ENCODE measurements around the gene ARHGAP18. TPM values are rescaled to one million over a fixed set of nuclear protein-coding genes. Genes with fewer than 3 reads are reported as not detected.

The ARHGAP18 gene
- total RNA-seq, 1 experiment from 2014 or later: 1.6 TPM

- no peaks in the 10 kb centered on the region for H3K9me2 ChIP-seq (replicated peaks; ENCODE audit: insufficient read depth, low read length)
- DNase-seq: no peak
- no peak overlapping the region for H2AFZ ChIP-seq (ENCODE audit: low read length)
- no peak overlapping the region for H3K27ac ChIP-seq (ENCODE audit: low read length)
- H3K27me3 ChIP-seq (ENCODE audit: low read length): 0 out of 2 replicates have a peak, but pooled peaks cover 3% of the 10 kb centered on the region
- H3K4me1 ChIP-seq (ENCODE audit: low read length): no peaks in the 10 kb centered on the region
- no peak overlapping the region for H3K4me2 ChIP-seq (ENCODE audit: low read depth, low read length, poor library complexity, severe bottlenecking)
- H3K9ac ChIP-seq (ENCODE audit: low read length): no peak overlapping the region
- H3K36me3 ChIP-seq (ENCODE audit: insufficient read depth, low read length): no peaks in the 10 kb centered on the region
- no peaks in the 10 kb centered on the region for H3K79me2 ChIP-seq (ENCODE audit: low read length)
- H3K4me3 ChIP-seq (ENCODE audit: low read length): no peak overlapping the region
- H4K20me1 ChIP-seq (ENCODE audit: insufficient read depth, low read depth, low read length): no peaks in the 10 kb centered on the region
- H3K9me3 ChIP-seq (ENCODE audit: low read length): no peaks in the 10 kb centered on the region
These were observed 46.4 kb downstream of the ARHGAP18 start for GRCh38 chr6:129663531-129663930.

GRCh38 chr6:129662980-129663431 is 47.0 kb downstream of the ARHGAP18 start:
- Histone ChIP-seq H3K36me3 (ENCODE audit: insufficient read depth, low read length) (no peaks in the 10 kb centered on the region), H3K79me2 (ENCODE audit: low read length) (no peaks in the 10 kb centered on the region), H3K4me3 (ENCODE audit: low read length) (no peak overlapping the region), H2AFZ (ENCODE audit: low read length) (no peak overlapping the region), H3K9me2 (replicated peaks; ENCODE audit: insufficient read depth, low read length) (no peaks in the 10 kb centered on the region), H3K4me2 (ENCODE audit: low read depth, low read length, poor library complexity, severe bottlenecking) (no peak overlapping the region), H3K27me3 (ENCODE audit: low read length) (0 out of 2 replicates have a peak, but pooled peaks cover 3% of the 10 kb centered on the region), H3K9me3 (ENCODE audit: low read length) (no peaks in the 10 kb centered on the region), H3K4me1 (ENCODE audit: low read length) (no peaks in the 10 kb centered on the region), H3K27ac (ENCODE audit: low read length) (no peak overlapping the region), H3K9ac (ENCODE audit: low read length) (no peak overlapping the region), H4K20me1 (ENCODE audit: insufficient read depth, low read depth, low read length) (no peaks in the 10 kb centered on the region)
- DNase-seq: no peak

DNA sequence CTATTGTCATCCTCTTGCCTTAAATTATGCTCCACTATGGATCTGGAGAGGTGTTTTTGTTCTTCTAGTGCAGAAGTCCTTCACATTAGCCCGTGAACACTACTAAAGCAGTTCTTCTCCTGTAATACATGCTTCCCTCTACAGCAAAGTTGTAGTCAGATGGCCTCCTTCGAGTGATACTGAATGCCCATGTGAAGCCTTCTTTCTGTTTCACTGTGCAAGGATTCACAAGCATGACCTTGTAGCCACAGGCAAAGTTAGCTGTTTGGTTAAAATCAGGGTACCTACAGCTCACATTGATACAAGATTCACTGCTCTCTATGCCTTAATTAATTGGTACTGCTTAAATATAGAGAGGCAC is 47.6 kb downstream of the ARHGAP18 start:
- Histone ChIP-seq H3K79me2 (ENCODE audit: low read length) (no peaks in the 10 kb centered on the region), H3K9ac (ENCODE audit: low read length) (no peak overlapping the region), H3K9me3 (ENCODE audit: low read length) (no peaks in the 10 kb centered on the region), H3K9me2 (replicated peaks; ENCODE audit: insufficient read depth, low read length) (no peaks in the 10 kb centered on the region), H3K27me3 (ENCODE audit: low read length) (0 out of 2 replicates have a peak, but pooled peaks cover 3% of the 10 kb centered on the region), H3K27ac (ENCODE audit: low read length) (no peak overlapping the region), H3K4me3 (ENCODE audit: low read length) (no peak overlapping the region), H3K4me1 (ENCODE audit: low read length) (no peaks in the 10 kb centered on the region), H2AFZ (ENCODE audit: low read length) (no peak overlapping the region), H3K4me2 (ENCODE audit: low read depth, low read length, poor library complexity, severe bottlenecking) (no peak overlapping the region), H3K36me3 (ENCODE audit: insufficient read depth, low read length) (no peaks in the 10 kb centered on the region), H4K20me1 (ENCODE audit: insufficient read depth, low read depth, low read length) (no peaks in the 10 kb centered on the region)
- DNase-seq: no peak

DNA sequence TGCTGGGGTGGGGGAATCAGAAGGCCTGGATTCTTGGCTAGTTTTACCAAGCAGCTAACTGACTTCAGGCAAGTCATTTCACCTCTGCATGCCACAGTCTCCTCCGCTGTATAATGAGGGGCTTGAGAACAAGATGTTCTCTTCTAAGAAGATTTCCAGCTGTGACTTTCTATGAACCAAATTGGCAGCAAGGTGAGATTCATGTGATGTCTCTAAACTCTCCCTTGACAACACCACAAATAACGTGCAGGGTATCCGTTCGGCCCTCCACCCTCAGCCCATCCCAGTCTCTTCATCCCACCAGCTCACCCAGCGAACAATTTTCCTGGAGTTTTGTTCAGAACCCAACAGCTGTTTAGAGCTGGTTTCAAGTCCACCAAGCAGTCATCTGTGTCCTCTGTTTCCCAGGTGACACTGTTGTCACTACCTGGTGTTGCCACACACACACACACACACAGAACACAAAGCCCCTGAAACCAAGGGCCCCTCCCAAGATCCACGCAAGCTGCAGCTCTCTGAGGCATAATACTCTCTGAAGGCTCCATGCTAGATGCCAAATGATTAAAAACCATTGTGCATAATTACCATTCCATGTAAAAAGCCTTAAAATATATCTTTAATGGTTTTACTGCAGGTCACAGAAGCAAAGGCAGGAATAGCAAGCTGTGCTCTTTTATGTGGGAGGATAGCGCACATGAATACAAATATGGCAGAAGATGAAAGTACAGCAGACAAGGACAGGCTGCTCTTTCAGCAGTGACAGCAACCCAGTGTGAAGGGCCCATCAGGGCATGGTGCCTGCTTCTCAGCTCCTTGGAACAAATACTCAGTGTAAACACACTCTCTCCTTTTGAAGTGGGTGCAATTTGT is 48.2 kb downstream of the ARHGAP18 start:
- Histone ChIP-seq H3K27ac (ENCODE audit: low read length) (no peak overlapping the region), H3K9me2 (replicated peaks; ENCODE audit: insufficient read depth, low read length) (no peaks in the 10 kb centered on the region), H3K4me2 (ENCODE audit: low read depth, low read length, poor library complexity, severe bottlenecking) (no peak overlapping the region), H3K4me1 (ENCODE audit: low read length) (no peaks in the 10 kb centered on the region), H4K20me1 (ENCODE audit: insufficient read depth, low read depth, low read length) (no peaks in the 10 kb centered on the region), H3K4me3 (ENCODE audit: low read length) (no peak overlapping the region), H2AFZ (ENCODE audit: low read length) (no peak overlapping the region), H3K9ac (ENCODE audit: low read length) (no peak overlapping the region), H3K79me2 (ENCODE audit: low read length) (no peaks in the 10 kb centered on the region), H3K9me3 (ENCODE audit: low read length) (no peaks in the 10 kb centered on the region), H3K27me3 (ENCODE audit: low read length) (0 out of 2 replicates have a peak, but pooled peaks cover 3% of the 10 kb centered on the region), H3K36me3 (ENCODE audit: insufficient read depth, low read length) (no peaks in the 10 kb centered on the region)
- DNase-seq: no peak

GRCh38 chr6:129660346-129660676 is 49.7 kb downstream of the ARHGAP18 start:
- Histone ChIP-seq H3K9me2 (replicated peaks; ENCODE audit: insufficient read depth, low read length) (no peaks in the 10 kb centered on the region), H3K9me3 (ENCODE audit: low read length) (no peaks in the 10 kb centered on the region), H2AFZ (ENCODE audit: low read length) (no peak overlapping the region), H3K9ac (ENCODE audit: low read length) (no peak overlapping the region), H3K36me3 (ENCODE audit: insufficient read depth, low read length) (no peaks in the 10 kb centered on the region), H3K4me3 (ENCODE audit: low read length) (no peak overlapping the region), H3K4me2 (ENCODE audit: low read depth, low read length, poor library complexity, severe bottlenecking) (no peak overlapping the region), H3K27me3 (ENCODE audit: low read length) (0 out of 2 replicates have a peak, but pooled peaks cover 3% of the 10 kb centered on the region), H3K4me1 (ENCODE audit: low read length) (no peaks in the 10 kb centered on the region), H3K79me2 (ENCODE audit: low read length) (no peaks in the 10 kb centered on the region), H4K20me1 (ENCODE audit: insufficient read depth, low read depth, low read length) (no peaks in the 10 kb centered on the region), H3K27ac (ENCODE audit: low read length) (no peak overlapping the region)
- no peak for DNase-seq

GRCh38 chr6:129659590-129660345 is 50.2 kb downstream of the ARHGAP18 start:
- Histone ChIP-seq H3K9ac (ENCODE audit: low read length) (no peak overlapping the region), H4K20me1 (ENCODE audit: insufficient read depth, low read depth, low read length) (no peaks in the 10 kb centered on the region), H3K36me3 (ENCODE audit: insufficient read depth, low read length) (no peaks in the 10 kb centered on the region), H3K27ac (ENCODE audit: low read length) (no peak overlapping the region), H2AFZ (ENCODE audit: low read length) (no peak overlapping the region), H3K4me2 (ENCODE audit: low read depth, low read length, poor library complexity, severe bottlenecking) (no peak overlapping the region), H3K9me3 (ENCODE audit: low read length) (no peaks in the 10 kb centered on the region), H3K9me2 (replicated peaks; ENCODE audit: insufficient read depth, low read length) (no peaks in the 10 kb centered on the region), H3K79me2 (ENCODE audit: low read length) (no peaks in the 10 kb centered on the region), H3K27me3 (ENCODE audit: low read length) (0 out of 2 replicates have a peak, but pooled peaks cover 3% of the 10 kb centered on the region), H3K4me1 (ENCODE audit: low read length) (no peaks in the 10 kb centered on the region), H3K4me3 (ENCODE audit: low read length) (no peak overlapping the region)
- DNase-seq: no peak

DNA sequence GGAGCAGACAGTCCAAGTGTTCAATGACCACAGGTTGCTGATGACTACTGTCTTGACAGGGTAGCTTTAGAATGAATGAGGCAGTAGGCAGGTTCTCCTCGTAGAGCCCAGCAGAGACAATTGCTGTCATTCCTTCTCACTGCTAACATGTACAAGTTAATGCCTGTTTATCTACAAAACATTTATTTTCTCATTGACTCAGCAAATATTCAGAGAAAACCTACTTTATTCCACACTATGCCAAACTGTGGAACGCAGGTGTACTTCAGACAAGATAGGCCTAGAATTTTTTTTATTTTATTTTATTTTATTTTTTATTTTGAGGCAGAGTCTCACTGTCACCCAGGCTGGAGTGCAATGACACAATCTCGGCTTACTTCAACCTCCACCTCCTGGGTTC is 50.8 kb downstream of the ARHGAP18 start:
- Histone ChIP-seq H3K4me1 (ENCODE audit: low read length) (no peaks in the 10 kb centered on the region), H3K36me3 (ENCODE audit: insufficient read depth, low read length) (no peaks in the 10 kb centered on the region), H3K9me2 (replicated peaks; ENCODE audit: insufficient read depth, low read length) (no peaks in the 10 kb centered on the region), H3K27me3 (ENCODE audit: low read length) (0 out of 2 replicates have a peak, but pooled peaks cover 3% of the 10 kb centered on the region), H3K27ac (ENCODE audit: low read length) (no peak overlapping the region), H2AFZ (ENCODE audit: low read length) (no peak overlapping the region), H3K4me3 (ENCODE audit: low read length) (no peak overlapping the region), H3K79me2 (ENCODE audit: low read length) (no peaks in the 10 kb centered on the region), H4K20me1 (ENCODE audit: insufficient read depth, low read depth, low read length) (no peaks in the 10 kb centered on the region), H3K9ac (ENCODE audit: low read length) (no peak overlapping the region), H3K4me2 (ENCODE audit: low read depth, low read length, poor library complexity, severe bottlenecking) (no peak overlapping the region), H3K9me3 (ENCODE audit: low read length) (no peaks in the 10 kb centered on the region)
- DNase-seq: no peak

- no peak overlapping the region for H3K9ac ChIP-seq (ENCODE audit: low read length)
- DNase-seq: no peak
- no peaks in the 10 kb centered on the region for H3K79me2 ChIP-seq (ENCODE audit: low read length)
- H4K20me1 ChIP-seq (ENCODE audit: insufficient read depth, low read depth, low read length): no peaks in the 10 kb centered on the region
- no peaks in the 10 kb centered on the region for H3K9me2 ChIP-seq (replicated peaks; ENCODE audit: insufficient read depth, low read length)
- no peak overlapping the region for H3K27ac ChIP-seq (ENCODE audit: low read length)
- no peak overlapping the region for H3K4me2 ChIP-seq (ENCODE audit: low read depth, low read length, poor library complexity, severe bottlenecking)
- no peak overlapping the region for H2AFZ ChIP-seq (ENCODE audit: low read length)
- H3K4me1 ChIP-seq (ENCODE audit: low read length): no peaks in the 10 kb centered on the region
- H3K27me3 ChIP-seq (ENCODE audit: low read length): 0 out of 2 replicates have a peak, but pooled peaks cover 3% of the 10 kb centered on the region
- H3K36me3 ChIP-seq (ENCODE audit: insufficient read depth, low read length): no peaks in the 10 kb centered on the region
- H3K9me3 ChIP-seq (ENCODE audit: low read length): no peaks in the 10 kb centered on the region
- H3K4me3 ChIP-seq (ENCODE audit: low read length): no peak overlapping the region
These were observed 52.5 kb downstream of the ARHGAP18 start for GRCh38 chr6:129657483-129657882.
